NCI-H187 treated with DMSO at 0.1 percent for 48 hours (cell line): ENCODE results near the gene NOTCH4.

Experiments
- DNase-seq: peaks from one replicate; lab custom pipeline; 2025; lab: John Stamatoyannopoulos, UW

The NOTCH4 gene

GRCh38 chr6:32163559-32164258, 60.2 kb downstream of the NOTCH4 start:
- DNase-seq, result no peak

DNA sequence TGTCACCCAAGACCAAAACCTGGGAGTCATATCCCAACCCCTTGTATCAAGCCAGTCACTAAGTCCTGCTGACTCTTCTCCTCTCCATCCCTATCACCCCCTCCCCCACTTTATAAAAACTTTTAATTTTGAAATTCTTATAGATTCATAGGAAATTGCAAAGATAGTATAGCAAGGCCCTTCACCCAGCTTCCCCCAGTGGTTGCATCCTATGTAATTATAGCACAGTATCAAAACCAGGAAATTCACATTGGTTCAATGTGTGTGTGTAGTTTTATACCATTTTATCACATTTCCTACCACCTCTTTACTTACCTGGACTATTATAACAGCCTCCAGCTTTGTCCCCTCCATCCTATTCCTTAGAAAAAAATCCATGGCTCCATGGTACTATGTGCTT, 65.8 kb downstream of the NOTCH4 start:
- DNase-seq, result no peak

DNA sequence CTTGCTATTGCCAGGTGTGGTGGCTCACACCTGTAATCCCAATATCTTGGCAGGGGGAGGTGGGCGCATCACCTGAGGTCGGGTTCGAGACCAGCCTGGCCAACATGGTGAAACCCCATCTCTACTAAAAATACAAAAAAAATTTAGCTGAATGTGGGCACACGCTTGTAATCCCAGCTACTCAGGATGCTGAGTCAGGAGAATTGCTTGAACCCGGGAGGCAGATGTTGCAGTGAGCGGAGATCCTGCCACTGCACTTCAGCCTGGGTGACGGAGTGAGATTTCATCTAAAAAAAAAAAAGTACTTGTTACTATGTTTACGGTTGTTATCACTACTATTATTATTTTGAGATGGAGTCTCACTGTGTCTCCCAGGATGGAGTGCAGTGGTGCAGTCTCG, 67.0 kb downstream of the NOTCH4 start:
- no peak for DNase-seq

GRCh38 chr6:32154514-32155161, 69.2 kb downstream of the NOTCH4 start:
- DNase-seq, result no peak

- no peak for DNase-seq
Measured at GRCh38 chr6:32153564-32154513, 70.0 kb downstream of the NOTCH4 start, which contains the start of gene PPT2. Gene PPT2 (plus strand): TSS chr6:32154141. CDS start chr6:32154595, 454 bp downstream.

DNA sequence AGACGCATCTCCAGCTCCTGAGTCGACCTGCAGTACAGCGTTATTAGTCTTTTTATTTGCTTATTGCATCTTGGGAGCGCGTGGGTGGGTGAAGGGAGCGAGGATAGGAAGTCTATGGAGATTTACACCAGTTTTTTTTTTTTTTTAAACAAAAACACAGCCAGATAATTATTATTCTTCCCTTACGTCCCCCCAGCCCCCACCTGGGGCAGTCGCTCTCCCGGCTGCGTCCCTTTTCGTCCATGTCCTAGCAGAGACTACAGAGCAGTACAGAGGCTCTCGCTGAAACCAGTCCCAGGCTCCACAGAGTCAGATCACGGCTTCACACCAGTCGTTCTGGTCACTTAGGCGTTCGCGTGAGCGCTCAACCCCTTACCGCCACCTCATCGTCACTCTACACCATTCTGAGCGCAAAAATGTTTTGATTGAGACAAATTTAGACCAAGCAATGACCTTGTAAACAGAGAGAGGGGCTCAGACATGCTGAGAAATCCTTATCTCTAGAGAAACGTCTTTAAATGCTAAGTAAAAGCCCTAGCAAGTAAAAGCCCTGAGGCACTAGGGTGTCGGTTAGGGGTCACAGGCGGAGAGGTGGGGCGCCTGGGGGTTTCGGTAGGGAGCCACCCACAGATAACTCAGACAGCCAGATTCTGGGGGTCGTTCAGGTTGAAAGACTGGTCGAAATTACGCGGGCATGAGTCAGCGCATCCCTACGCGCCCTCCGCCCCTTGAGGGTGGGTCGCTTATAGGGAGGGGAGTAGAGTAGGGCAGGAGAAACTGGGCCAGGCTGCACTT, 70.9 kb downstream of the NOTCH4 start:
- DNase-seq, result no peak

DNA sequence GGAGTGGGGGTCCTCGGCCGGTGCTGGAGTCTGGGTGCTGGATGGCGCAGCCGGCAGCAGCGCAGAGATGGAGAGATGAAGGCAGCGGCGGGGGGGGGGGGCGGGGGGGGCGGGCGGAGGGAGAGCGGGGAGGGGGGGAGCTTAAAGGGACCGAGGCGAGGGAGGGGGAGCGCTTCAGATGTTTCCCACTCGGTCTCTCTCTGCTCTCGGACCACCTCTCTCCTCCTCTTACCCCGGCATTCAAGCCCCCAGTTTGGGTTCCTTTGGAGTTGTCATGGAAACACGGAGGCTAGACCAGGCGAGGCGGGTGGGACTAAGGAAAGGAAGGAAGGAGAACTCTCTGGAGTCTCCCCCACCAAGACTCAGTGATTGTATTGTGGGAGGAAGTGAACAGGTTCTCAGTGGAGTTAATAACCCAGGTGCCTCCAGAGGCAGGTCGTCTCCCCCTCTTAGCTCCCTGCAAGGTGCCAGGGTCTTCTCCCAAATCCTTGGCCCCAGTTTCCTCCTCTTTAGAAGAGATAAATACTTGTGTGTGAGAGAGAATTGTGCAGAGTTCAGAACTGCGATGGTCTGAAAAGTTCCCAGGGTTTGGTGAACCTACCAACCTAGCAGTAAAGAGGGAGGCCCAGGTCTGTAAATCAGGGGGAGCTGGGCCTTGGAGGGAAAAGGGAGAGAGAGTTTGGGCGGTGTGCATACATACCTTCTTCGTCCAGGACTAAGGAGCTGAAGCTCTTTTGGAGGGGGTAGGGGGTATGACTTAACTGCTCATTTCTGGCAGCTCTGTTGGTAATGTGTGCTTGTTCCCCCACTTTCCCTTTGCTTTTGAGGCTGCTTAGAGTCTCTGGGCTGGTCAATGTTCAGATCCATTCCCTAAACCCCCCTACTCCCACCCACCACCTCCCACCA, 71.8 kb downstream of the NOTCH4 start, which contains the start of gene PRRT1:
TSS of gene PRRT1 (minus strand) at position 77 of the 906 bp plus-strand sequence. CDS start 112 bp downstream, outside the sequence.
- DNase-seq, result no peak

GRCh38 chr6:32151181-32151862, 72.5 kb downstream of the NOTCH4 start:
- DNase-seq, result no peak

GRCh38 chr6:32149932-32150870, 73.7 kb downstream of the NOTCH4 start:
- DNase-seq, result no peak

DNA sequence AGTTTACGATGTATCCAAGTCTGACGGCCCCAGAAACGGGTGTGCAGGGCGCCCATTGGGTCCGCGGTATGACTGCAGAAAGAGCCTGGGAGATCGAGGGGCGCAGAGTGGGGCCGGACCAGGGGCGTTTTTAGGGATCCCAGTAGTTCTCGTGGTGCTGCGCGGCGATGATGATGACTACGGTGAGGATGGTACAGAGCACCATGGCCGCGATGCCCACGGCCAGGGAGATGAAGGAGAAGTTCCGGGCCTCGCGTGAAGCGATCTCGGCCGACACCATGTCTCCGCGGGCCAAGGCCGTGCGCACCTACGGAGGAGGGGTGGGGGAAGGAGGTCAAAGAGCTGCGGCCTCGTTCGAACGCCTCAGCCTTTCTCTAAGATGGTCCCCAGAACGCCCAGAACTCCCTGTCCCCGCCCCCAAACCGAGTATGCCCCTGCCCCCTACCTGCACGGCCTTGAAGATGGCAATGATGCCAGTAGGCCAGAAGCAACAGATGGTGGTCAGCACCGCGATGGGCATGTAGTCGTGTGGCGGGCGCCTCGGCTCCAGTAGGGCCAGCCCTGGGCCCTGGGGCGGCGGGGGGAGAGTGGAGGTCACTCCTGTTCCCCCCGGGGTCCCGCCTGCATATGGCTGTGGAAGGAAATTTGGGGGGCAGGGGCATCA, 74.6 kb downstream of the NOTCH4 start:
- no peak for DNase-seq

GRCh38 chr6:32148289-32149091, 75.4 kb downstream of the NOTCH4 start:
- DNase-seq, result no peak

- DNase-seq, result no peak
Measured at GRCh38 chr6:32147401-32148132, 76.3 kb downstream of the NOTCH4 start.

GRCh38 chr6:32146687-32147086, 77.2 kb downstream of the NOTCH4 start:
- no peak for DNase-seq

DNA sequence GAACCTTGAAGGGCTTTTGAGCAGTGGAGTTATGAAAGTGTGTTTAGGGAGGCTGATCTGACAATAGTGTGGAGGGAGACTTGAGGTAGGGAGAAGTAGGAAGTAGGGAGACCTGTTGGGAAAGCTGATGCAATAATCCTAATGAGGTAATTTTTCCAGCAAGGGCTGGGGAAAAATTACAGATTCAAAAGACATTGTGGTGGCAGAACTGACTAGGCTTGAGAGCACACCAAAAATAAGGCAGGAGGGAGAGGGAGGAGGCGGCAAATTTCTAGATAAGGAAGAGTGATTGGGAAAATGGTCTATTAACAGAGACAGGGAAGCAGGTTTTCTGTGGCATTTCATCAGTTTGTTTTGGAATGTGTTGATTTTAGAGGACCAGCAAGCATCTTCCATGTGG, 77.6 kb downstream of the NOTCH4 start:
- no peak for DNase-seq
